GM11168 (cell line): ENCODE measurements around the gene CEP350.
"Not testable (repeated sequence)": the region's sequence is repeated elsewhere in the genome, so short reads cannot be mapped to it uniquely, and the experiment has no call there.

Experiments
- in situ Hi-C: fragments of 300-500 bp; cut with MboI; formaldehyde crosslinking; loops from one replicate; pipeline ENCODE4 v1.12.0; 2022; ENCODE audit warnings: low sequenced_read_pairs; ENCODE audit not compliant: unreplicated experiment

CEP350 gene

GRCh38 chr1:179976970-179977651, 22.5 kb downstream of the CEP350 start:
- in situ Hi-C loops = no loop called here

GRCh38 chr1:179978199-179979079, 23.8 kb downstream of the CEP350 start:
- in situ Hi-C loops = no loop called here

GRCh38 chr1:179984101-179984500, 29.5 kb downstream of the CEP350 start:
- in situ Hi-C loops = no loop called here

- in situ Hi-C loops = no loop called here
Measured at GRCh38 chr1:179984942-179985341, 30.3 kb downstream of the CEP350 start.

- in situ Hi-C loops = no loop called here
Measured at GRCh38 chr1:179990847-179991246, 36.2 kb downstream of the CEP350 start.

- in situ Hi-C loops = no loop called here
Measured at GRCh38 chr1:179995576-179995975, 41.0 kb downstream of the CEP350 start.

- in situ Hi-C loops = no loop called here
Measured at GRCh38 chr1:179996099-179996498, 41.5 kb downstream of the CEP350 start.

GRCh38 chr1:180000575-180000974, 46.0 kb downstream of the CEP350 start:
- in situ Hi-C loops = no loop called here

GRCh38 chr1:180002437-180002836, 47.8 kb downstream of the CEP350 start:
- in situ Hi-C loops = no loop called here

- in situ Hi-C loops = no loop called here
Measured at GRCh38 chr1:180003026-180003695, 48.6 kb downstream of the CEP350 start.

GRCh38 chr1:180006762-180007161, 52.2 kb downstream of the CEP350 start:
- in situ Hi-C loops = not testable (repeated sequence)

GRCh38 chr1:180020017-180020416, 65.4 kb downstream of the CEP350 start:
- in situ Hi-C loops = no loop called here

GRCh38 chr1:180026556-180026955, 71.9 kb downstream of the CEP350 start:
- in situ Hi-C loops = no loop called here

- in situ Hi-C loops = no loop called here
Measured at GRCh38 chr1:180027949-180028445, 73.4 kb downstream of the CEP350 start.

- in situ Hi-C loops = no loop called here
Measured at GRCh38 chr1:180028864-180029263, 74.3 kb downstream of the CEP350 start.

- in situ Hi-C loops = no loop called here
Measured at GRCh38 chr1:180029524-180030135, 75.0 kb downstream of the CEP350 start.

- in situ Hi-C loops = no loop called here
Measured at GRCh38 chr1:180031664-180032063, 77.1 kb downstream of the CEP350 start.

- in situ Hi-C loops = no loop called here
Measured at GRCh38 chr1:180033390-180033789, 78.8 kb downstream of the CEP350 start.

- in situ Hi-C loops = no loop called here
Measured at GRCh38 chr1:180040034-180040433, 85.4 kb downstream of the CEP350 start.

- in situ Hi-C loops = no loop called here
Measured at GRCh38 chr1:180041582-180041981, 87.0 kb downstream of the CEP350 start.
